PC-9 (cell line): ENCODE measurements around the gene GRP.

Source experiments
- CTCF ChIP-seq: fragments of 200-600 bp; sonication (generic); conservative IDR thresholded peaks from 2 replicates; pipeline ENCODE4 v1.6.1; 2017; ENCODE audit warnings: mixed run types, antibody characterized with exemption, mild to moderate bottlenecking, moderate library complexity
- EZH2 ChIP-seq: fragments of 200-600 bp; sonication (generic); IDR thresholded peaks from 2 replicates; pipeline ENCODE4 v1.8.0; 2017; ENCODE audit warnings: antibody characterized with exemption, low read depth

- TF ChIP-seq CTCF (no peak), EZH2 (no peak)
Measured at GRCh38 chr18:59242906-59243305, 22.9 kb downstream of the GRP start.
